Activated CD4-positive, CD25-positive, alpha-beta regulatory T cell treated with anti-CD3 and anti-CD28 coated beads, Interleukin-2, amount 50 U/mL, for 16 hours (primary cell): ENCODE results near the gene CEP131.

Experiments
- DNase-seq: peaks from one replicate; pipeline ENCODE4 v3.0.0-alpha.2; 2020; ENCODE audit warnings: low read depth, low spot score

The CEP131 gene

DNA sequence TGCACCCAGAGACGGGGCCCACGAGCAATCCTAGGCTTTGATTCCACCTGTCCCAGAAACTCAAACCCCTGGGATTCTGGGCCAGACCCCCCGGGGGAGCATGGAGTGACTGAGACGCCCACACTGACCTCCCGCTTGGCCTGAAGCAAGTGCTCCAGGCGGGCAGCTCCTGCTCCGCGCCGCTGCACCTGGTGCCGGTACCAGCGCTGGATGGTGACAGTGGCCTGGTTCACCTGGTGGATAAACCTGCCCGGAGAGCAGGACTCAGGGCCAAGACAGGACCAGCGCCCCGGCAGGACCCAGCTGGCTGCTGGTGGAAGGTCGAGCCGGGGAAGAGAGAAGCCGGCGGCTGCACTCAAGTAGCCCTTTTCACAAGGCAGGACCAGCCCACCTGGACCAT is 22.6 kb downstream of the CEP131 start:
- DNase-seq, result no peak

DNA sequence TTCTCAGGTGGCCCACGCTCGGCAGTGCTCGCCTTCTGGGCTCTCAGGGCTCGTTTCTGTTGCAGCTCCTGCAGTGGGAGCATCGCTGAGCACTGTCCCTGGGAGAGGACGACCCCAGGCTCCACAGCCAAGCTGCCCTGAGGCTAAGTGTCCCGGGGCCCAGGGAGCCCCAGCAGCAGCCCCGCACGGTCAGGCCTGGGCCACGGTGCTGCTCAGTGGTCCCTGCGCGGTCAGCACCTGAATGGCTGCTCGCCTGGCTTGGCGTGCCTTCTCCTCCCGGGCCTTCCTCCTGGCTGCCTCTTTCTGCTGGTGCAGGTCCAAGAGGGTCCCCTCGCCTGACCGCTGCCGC is 23.3 kb downstream of the CEP131 start:
- no peak for DNase-seq

DNA sequence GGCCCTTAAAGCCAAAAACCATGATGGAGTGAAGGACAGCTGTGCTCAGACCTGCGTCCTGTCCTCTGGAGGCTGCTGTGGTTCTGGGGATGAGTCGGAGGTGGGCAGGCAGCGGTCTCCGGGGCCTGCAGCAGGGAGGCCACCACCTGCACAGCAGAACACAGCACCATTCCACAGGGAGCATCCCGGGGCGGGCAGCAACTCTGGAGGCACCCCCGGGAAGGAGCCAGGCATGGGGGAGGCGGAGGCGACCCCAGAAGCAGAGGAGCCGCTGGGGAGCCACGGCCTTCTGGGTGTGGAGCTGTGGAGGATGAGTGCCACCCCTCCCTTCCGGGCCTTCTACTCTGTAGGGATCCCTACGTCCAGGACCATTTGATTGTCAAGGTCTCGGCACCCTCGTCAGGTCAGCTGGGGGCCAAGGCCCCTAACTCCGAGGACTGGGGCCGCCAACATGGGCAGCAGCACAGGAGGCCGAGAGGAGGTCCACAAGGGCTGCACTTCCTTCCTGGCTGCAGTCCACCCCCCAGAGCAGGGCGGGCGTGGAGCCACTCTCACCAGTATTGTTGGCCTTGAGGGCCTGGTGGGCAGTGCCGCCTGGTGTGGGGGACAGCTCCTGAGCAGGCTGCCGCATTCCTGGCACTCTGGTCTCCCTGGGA is 23.8 kb downstream of the CEP131 start:
- DNase-seq, result no peak

DNA sequence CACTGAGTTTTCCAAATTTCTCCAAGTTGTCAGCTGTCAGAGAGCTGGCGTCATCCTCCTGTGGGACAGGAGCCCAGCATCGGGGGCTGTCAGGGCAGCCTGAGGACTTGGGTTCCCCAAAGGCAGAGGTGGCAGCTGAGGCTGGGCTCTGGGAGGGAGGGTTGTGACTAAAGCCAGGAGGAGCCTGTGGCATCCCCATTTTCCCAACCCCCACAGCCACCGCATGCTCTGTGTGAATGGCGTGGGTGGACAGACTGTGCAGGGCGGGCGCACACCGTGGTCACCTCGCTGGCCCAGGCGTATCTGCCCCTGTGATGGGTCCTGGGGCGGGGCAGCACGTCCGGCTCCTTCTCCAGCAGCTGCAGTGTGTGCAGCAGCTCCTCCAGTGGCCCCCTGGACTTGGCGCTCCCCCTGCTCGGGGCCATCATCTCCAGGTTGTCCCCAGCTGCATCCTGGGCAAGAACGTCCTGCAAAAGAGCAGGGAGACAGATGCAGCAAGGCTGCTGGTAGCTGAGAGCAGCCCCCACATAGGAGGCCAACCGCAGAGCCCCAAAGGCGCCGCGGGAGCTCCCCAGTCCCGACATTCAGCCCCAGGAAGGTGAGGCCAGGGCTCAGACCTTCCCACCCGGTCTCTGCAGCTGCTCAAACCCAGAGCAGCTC is 24.8 kb downstream of the CEP131 start:
- DNase-seq, result no peak

DNA sequence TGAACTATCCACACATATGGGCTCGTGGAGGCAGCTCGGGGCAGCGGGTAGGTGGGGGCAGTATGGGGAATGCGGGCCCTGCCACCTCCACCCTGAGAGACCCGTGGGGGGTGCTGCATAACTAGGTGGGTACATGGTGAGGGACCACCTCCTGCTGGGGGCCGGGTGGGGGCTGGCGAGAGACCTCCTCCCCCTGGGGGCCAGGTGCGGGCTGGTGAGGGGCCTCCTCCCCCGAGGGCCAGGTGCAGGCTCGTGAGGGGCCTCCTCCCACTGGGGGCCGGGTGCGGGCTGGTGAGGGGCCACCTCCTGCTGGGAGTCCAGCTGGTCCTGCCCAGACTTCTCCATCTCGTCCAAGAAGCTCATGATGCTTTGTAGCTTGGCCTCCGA is 25.4 kb downstream of the CEP131 start:
- no peak for DNase-seq

DNA sequence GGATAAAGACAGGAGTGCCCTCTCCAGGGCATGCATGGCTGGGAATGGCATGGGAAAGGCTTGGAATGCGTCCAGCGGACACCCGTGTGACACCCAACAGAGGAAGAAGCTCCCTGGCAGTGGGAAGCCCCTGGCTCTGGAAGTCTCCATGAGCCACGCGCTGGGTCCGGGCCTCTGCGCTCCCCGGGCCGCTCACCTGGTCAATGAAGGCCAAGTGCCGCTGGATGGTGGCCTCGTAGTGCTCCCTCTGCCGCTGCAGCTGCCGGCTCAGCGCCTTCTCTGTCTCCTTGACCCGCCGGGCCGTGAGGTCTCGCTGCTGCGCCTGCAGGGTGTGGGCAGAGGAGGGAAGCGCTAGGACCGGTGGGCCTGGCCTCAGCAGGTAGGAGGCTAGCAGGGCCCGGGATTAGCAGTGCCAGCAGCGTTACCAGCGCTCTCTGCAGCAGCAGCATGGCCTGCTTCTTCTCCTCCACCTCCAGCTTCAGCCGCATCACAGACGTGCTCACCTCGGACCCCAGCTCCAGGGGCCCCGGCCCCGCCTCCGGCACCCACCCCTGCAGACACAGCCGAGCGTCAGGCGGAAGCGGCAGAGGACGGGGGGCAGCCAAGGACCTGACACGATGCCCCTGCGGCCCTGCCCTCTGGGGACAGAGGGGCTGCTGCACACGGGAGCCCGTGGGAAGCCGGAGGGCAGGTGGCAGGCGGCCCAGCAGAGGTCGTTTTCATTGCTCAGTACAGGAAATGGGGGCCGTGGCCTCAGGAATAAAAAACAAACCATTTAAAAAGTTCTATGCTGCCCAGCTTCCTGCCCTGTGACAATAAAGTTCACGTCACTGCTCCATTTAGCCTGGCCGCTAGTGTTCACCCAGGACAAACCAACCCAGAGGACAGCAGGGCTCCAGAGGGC is 26.0 kb downstream of the CEP131 start:
- DNase-seq, result no peak

DNA sequence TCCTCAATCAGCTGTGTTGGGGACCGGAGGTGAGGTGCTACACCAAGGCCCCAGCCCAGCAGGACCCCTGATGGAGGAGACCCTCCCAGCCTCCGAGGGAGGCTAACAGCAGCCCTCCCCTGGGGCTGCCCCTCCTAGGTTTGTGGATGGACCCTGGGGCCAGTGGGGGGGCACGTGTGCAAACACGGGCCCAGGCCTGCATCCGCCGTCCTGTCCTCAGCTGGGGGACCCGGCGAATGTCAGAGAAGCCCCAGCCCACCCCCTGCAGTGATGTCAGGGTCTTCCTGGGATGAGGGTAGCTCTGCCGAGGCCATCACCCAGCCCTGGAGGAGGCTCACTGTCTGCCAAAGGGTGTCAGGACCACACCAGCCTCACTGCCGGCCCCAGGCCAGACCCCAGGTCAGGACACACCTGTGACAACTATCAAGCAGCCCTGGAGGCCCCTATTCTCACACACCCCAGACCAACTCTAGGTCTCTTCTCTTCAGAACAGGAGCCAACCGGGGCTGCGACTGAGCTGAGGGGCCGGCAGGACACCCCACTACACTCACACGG is 26.7 kb downstream of the CEP131 start:
- DNase-seq, result no peak

DNA sequence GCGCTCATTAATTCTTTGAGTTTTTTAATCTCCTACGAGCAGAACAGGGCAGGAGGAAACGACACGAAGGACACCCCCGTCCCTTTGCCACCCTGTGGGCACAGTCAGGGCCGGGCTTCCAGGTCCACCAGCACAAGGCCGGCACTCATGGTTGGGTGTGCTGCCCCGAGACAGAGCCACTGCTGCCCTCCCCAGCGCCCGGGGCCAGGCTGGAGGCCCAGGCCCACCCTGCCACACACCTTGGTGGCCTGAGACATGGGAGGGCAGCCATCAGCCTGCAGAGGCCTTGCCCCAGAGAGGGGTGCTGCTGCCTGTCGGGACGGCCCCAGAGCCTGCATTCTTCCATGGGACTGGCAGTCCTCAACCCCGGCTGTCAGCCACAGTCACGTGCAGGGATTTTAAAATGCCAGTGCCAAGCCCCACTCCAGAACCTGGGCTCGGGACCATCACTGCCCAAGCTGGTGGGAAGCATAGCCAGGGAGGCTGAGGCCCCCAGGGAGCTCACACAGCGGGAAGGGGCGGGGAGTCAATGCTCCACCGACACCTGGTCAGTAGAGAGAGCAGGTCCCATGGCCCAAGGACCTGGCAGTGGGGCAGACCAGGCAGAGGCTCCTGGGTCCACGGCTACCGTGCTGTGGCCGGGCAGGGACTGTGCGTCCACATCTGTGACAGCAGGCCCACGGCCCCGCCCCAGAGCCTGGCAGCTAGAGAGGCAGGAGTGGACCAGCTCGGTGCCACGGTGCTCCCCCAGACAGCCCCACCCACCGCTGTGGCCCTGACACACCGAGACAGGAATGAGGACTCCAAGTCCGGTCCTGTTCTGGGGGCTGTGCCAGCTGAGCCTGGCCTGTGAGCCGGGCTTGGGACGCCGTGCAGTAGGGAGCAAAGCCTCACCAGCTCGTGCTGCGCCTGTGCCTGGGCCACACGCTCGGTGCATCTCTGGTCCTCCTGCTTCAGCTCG is 27.5 kb downstream of the CEP131 start:
- no peak for DNase-seq

DNA sequence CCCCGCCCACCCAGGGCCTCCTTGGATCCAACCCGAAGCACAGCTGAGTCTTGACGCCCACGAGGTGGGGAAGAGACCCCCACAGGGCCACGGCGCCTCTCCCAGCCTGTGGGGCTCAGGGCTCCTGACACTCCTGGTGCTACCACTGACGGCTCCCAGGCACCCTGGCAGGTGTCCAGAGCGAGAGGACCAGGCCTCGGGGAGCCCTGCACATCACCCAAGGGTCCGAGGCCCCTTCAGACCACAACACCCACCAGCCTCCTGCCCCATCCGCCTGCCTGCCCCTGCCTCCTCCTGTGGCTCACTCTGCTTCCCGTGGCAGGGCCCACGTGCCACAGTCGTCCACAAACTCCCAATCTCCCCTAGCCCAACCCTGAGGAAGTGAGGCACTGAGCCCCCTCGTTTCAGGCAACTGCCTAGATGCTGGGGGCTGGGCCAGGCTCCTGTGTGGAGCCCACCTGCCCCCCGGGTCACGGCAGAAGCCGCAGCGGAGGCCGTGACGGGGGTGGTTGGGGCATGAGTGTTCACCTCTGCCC is 28.5 kb downstream of the CEP131 start:
- DNase-seq, result no peak

DNA sequence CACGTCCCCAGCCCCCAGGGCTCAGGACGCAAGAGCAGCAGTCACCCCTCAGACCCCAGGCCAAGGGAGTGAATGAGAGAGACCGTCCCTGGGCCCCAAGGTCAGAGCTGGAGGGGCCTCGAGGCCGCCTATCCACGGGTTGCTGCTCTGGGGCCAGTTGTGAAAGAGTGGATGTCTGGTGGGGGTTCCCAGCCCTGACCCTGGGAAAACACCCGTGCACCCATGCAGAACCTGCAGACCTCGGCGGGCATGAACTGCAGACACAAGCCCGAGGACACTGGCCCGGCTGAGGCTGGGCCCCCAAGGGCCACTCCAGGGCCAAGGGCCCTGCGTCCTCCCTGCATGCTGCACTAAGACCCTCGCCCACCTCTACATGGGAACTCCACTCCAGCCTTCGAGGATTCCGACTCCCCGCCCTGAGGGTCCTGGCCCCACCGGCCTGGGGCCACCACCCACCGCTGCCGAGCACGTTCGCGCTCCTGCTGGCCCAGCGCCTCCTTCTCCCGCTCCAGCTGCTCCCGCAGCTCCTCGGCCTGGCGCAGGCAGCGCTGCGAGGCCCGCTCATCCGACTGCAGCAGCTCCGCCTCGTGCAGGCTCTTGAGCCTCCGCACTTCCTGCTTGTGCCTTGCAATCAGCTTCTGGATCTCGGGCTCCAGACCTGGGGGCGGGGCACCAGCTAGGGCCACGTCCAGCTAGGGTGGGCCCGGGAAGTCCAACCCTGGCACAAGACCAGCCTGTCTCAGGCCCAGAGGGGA is 29.1 kb downstream of the CEP131 start:
- no peak for DNase-seq

DNA sequence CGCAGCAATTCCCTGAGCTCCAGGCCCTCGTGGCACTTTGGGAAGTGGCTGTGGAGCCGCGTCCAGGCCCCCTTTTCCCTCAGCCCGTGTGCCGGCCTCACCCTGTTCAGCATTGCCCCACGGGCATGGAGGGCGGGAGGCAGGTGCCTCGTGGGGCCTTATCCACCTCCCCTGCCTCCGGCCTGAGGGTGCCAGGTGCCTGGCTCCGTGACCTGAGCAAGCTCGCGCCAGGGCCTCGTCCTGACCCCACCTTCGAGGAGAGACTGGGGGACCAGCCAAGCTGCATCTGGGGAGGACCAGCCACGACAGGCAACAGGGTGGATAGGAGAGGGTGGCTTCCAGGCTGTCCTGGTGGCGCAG is 29.7 kb downstream of the CEP131 start:
- DNase-seq, result no peak

DNA sequence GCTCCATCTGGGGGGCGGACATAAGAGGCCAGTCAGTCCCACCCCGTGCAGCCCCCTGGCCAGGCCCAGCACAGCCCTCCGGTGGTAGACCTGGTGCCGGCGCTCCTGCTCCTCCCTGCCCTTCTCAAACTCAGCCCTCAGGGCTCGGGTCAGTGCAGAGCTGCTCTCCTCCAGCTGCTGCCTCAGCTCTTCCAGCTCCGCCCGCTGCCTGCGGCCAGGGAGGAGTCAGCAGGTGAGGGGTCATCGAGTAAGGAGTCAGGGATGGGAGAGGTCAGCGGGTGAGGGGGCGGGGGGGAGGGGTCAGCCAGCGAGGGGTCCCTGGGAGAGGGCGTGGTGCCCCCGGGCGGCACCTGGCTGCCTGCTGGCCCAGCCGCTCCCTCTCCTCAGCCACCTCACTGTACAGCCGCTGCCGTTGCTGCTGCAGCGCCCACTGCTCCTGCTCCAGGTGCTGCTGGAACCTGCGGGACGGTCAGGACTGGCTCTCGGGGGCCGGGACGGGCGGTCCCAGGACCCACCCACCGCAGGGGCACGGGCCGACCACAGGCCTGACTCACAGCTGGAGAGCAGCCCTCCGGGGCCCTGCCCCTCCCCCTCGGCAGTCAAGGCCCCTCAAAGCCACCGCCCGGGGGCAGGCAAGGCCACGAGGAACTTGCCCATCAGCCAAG is 30.2 kb downstream of the CEP131 start:
- no peak for DNase-seq

DNA sequence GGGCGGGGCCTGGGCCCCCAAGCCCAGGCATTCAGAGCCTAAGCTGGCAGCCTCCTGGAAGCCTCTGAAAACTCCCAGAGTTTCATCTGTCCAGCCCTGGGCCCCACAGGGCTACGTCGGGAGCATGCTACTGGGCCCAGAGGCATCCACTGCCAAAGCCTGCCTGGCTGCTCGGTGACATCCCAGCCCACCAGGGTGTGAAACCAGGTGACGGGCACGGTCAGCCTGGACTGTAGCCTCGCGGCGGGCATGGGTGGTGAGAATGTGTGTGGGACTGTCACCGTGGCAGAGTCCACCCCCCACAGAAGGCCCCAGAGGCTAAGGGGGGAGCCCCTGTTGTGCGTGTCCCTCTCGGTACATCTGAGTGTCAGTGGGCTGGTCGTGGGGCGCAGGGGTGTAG is 31.1 kb downstream of the CEP131 start:
- no peak for DNase-seq

DNA sequence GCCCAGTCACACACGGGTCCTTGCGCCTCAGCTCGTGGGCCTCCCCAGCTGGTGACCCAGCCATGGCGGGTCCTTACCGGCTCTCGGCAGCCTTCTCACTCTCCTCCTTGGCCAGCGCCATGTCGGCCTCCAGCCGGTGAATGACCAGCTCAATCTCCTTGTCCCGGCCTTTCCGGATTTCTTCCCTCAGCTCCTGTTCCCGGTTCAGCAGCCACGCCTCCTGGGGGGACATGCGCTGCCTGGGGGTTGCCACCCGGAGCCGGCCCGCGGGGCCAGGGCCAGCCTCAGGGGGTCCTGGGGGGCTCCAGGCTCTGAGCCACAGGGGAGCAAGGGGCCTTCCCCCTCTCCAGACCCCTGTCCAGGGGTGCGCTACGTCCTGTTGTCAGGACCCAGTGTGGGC is 31.6 kb downstream of the CEP131 start:
- no peak for DNase-seq

DNA sequence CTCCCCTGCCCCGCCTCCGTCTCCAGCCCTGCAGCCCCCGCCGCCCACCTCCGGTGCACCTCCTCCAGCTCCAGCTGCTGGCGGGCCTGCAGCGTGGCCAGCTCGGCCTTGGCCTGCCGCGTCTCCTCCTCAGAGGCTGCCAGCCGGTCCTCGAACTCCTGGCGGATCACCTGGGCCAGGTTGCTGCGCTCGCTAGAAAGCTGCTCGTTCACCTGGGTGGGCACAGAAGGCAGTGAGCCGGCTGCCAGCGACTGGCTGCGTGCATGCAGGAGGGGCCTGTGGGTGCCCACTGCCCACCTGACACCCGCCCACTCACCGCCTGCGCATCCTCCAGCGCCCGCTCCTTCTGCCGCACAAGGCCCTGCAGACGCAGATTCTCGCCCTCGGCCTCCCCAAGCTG is 32.2 kb downstream of the CEP131 start:
- no peak for DNase-seq

DNA sequence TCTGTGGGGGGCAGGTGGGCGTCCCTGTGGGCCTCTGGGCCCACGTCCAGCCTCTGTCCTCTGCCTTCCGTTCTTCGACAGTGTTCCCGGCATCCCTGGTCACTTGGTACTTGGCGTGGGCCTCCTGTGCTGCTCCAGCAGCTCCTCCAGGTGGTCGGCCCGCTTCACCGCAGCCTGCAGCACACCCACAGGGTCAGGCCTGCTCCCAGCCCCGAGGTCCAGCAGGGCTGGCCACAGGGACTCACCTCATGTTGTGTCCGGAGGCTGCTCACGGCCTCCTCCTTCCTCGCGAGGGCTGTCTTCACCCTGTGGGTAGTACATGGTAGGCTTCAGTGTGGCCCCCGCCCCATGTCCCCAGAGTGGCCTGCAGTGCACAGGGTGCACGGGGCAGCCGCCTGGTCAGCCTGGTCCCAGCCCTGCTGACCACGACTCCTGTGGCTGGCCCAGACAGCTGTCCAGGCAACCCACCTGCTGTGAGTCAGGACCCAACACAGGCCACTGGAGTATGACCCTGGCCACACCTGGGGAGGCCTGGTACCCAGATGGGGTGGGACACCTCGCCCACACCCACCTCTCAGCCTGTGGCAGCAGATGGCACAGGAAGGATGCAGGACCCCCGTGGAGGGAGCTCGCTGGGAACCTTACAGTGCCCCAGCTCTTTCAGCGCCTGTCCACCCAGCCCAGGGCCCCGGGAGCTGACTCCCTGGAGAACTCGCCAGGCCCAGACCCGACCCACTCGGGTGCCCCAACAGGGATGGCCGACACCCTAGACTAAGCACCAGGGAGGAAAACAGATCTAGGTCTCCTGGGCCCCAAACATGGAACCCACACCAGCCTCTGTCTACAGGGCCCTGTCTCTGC is 32.9 kb downstream of the CEP131 start:
- DNase-seq, result no peak

DNA sequence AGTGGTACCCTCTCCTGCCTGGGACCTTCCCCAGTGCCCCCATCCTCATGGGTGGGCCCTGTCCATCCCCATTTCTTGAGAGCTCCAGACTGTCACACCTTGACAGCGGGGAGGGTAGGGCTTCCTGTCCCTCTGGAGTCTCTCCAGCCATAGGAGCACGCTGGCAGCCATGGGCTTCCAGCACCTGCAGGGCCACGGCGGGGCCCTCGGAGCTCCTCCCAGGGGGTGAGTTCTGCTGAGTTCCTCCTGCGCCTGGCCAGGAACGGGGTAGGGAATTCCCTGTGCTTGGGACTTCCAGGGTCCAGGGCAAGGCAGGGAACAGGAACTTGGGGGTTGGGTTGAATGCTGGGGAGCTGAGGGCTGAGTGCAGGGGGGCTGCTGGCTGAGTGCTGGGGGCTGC is 33.7 kb downstream of the CEP131 start:
- no peak for DNase-seq

DNA sequence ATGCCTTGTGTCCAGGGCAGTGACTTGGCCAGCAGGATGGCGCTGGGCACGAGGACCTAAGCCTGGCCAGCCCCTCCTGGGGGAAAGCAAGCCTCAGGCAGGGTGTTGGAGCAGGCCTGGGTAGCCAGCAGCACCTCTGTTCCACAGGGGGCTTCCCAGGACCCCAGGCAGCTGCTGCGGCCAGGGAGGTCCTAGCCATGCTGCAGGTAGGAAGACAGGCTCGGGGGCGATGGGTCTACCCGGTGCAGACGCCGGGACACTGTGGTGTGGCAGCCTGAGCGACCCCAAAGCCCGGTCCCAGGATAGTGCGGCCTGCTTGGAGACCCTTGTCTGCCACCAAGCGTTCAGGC is 34.3 kb downstream of the CEP131 start:
- DNase-seq, result no peak
